HEK293T (cell line): Measurements from ENCODE around the gene MID2.
"Not testable (repeated sequence)": the region's sequence is repeated elsewhere in the genome, so short reads cannot be mapped to it uniquely, and the experiment has no call there.

Source experiments
- CTCF ChIA-PET: fragments of 350-600 bp; formaldehyde crosslinking; extraction: SDS; loops from one replicate; lab custom pipeline; 2021; ENCODE audit warnings: antibody characterized with exemption, inconsistent platforms; lab: Yijun Ruan, JAX
- POLR2A ChIA-PET: fragments of 350-600 bp; formaldehyde crosslinking; extraction: SDS; loops from one replicate; lab custom pipeline; 2020; ENCODE audit warnings: antibody characterized with exemption, inconsistent platforms; lab: Yijun Ruan, JAX
- DNase-seq: peaks from one replicate; pipeline ENCODE4 v3.0.0; 2012; ENCODE audit warnings: mixed read lengths; ENCODE audit errors: extremely low spot score
- ARNT ChIP-seq: fragments of 450-650 bp; IDR thresholded peaks from 2 replicates; pipeline ENCODE4 v1.6.1; 2017; ENCODE audit warnings: mild to moderate bottlenecking
- BHLHE40 ChIP-seq: fragments of 450-650 bp; IDR thresholded peaks from 2 replicates; pipeline ENCODE4 v1.6.1; 2016; ENCODE audit warnings: mild to moderate bottlenecking, moderate library complexity, borderline replicate concordance
- CTBP1 ChIP-seq: fragments of 450-650 bp; IDR thresholded peaks from 2 replicates; pipeline ENCODE4 v1.6.1; 2016; ENCODE audit warnings: borderline replicate concordance
- ELF4 ChIP-seq: fragments of 450-650 bp; IDR thresholded peaks from 2 replicates; pipeline ENCODE4 v1.6.1; 2017; ENCODE audit warnings: antibody characterized with exemption
- FOXA1 ChIP-seq: fragments of 450-650 bp; IDR thresholded peaks from 2 replicates; pipeline ENCODE4 v1.6.1; 2016; ENCODE audit warnings: mild to moderate bottlenecking
- FOXK2 ChIP-seq: fragments of 450-650 bp; IDR thresholded peaks from 2 replicates; pipeline ENCODE4 v1.6.1; 2016; ENCODE audit warnings: mild to moderate bottlenecking
- FOXM1 ChIP-seq: fragments of 450-650 bp; IDR thresholded peaks from 2 replicates; pipeline ENCODE4 v1.6.1; 2017; ENCODE audit warnings: mild to moderate bottlenecking, borderline replicate concordance
- HDGF ChIP-seq: fragments of 450-650 bp; IDR thresholded peaks from 2 replicates; pipeline ENCODE4 v1.6.1; 2017; ENCODE audit warnings: antibody characterized with exemption, borderline replicate concordance
- L3MBTL2 ChIP-seq: fragments of 450-650 bp; conservative IDR thresholded peaks from 2 replicates; pipeline ENCODE4 v1.6.1; 2016; ENCODE audit warnings: mild to moderate bottlenecking
- LEF1 ChIP-seq: fragments of 450-650 bp; IDR thresholded peaks from 2 replicates; pipeline ENCODE4 v1.6.1; 2017; ENCODE audit warnings: mild to moderate bottlenecking, borderline replicate concordance
- NFRKB ChIP-seq: fragments of 450-650 bp; IDR thresholded peaks from 2 replicates; pipeline ENCODE4 v1.6.1; 2016; ENCODE audit warnings: mild to moderate bottlenecking, moderate library complexity
- PKNOX1 ChIP-seq: fragments of 450-650 bp; IDR thresholded peaks from 2 replicates; pipeline ENCODE4 v1.6.1; 2016
- SP1 ChIP-seq: fragments of 450-650 bp; IDR thresholded peaks from 2 replicates; pipeline ENCODE4 v1.6.1; 2017
- SUZ12 ChIP-seq: fragments of 450-650 bp; IDR thresholded peaks from 2 replicates; pipeline ENCODE4 v1.6.1; 2016; ENCODE audit warnings: mild to moderate bottlenecking
- TARDBP ChIP-seq: fragments of 450-650 bp; IDR thresholded peaks from 2 replicates; pipeline ENCODE4 v1.6.1; 2016
- ZNF384 ChIP-seq: fragments of 450-650 bp; IDR thresholded peaks from 2 replicates; pipeline ENCODE4 v1.6.1; 2016

Gene MID2

DNA sequence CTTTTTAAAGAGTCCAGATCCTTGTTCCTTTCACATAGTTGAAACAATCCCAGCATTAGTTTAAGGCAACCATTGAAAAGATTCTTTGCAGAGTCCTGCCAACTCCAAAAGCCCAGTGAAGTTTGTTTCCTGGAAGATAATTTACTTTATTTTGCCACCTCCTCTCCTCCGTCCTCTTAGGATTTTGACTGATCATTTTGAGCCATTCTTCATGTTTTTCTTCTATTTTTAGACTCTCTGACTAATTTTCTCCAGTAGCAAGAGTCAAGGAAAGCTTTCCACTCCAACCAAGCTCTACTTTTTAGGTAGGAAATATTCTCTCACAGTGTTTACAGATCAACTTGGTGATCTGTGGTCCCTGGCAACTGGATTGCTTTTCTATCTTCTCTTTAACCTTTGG is 37.8 kb upstream of the MID2 start:
- ChIA-PET POLR2A (no interaction called here), CTCF (interaction anchor here (1.4 kb wide), 1 partner anchor 10 kb away, joined by 3 read pairs; the partner anchor contains the start of gene NCBP2L)
- TF ChIP-seq TARDBP (no peak), FOXM1 (no peak)
- no peak for DNase-seq

DNA sequence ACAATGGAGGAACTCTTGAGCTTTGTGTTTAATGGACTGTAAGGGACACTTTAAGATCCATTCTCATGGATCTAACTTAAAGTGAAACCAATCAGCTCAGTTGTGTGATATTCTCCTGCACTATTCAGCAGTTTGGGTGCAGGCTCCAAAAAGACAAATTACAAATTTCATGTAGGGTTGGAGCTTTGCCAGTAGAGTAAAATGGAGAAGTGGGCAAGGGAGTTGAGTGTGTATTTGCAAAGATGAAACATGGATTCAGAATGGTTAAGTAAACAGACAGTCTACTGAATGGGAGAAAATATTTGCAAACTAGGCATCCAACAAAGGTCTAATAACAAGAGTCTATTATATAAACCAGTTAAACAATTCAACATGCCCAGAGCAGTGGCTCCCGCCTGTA is 21.2 kb upstream of the MID2 start:
- POLR2A ChIA-PET, result interaction anchor here (1.1 kb wide), 1 partner anchor 132 kb away, joined by 3 read pairs; no protein-coding TSS in a partner anchor
- TF ChIP-seq LEF1, result no peak
- DNase-seq, result no peak
- CTCF ChIA-PET, result no interaction called here

DNA sequence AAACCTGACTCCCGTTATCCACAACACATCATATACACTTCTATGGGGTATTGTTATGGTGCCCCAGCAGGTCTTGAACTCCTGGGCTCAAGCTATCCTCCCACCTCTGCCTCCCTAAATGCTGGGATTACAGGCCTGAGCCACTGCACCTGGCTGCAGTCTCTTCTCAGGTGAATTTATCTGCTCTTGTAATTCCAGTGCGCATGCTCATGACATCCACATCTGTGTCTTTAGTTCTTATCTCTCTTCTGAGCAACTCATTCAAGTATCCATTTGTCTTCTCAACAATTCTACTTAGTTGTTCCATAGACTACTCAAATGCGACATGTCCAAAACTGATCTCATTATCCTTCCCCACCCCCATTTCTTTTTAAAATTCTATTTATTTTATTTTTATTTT is 20.5 kb upstream of the MID2 start:
- TF ChIP-seq SUZ12 (no peak), TARDBP (no peak), PKNOX1 (no peak), CTBP1 (no peak), FOXA1 (no peak), ARNT (no peak), NFRKB (no peak)
- CTCF ChIA-PET, result no interaction called here
- no peak for DNase-seq
- POLR2A ChIA-PET, result no interaction called here

- CTCF ChIA-PET, result interaction anchor here (0.6 kb wide), 1 partner anchor 29 kb away, joined by 3 read pairs; no protein-coding TSS in a partner anchor
- POLR2A ChIA-PET, result interaction anchor here (0.6 kb wide), 1 partner anchor 100 kb away, joined by 3 read pairs; no protein-coding TSS in a partner anchor
- DNase-seq, result not testable (repeated sequence)
Observed at GRCh38 chrX:107810053-107810452, 15.6 kb upstream of the MID2 start.

GRCh38 chrX:107818900-107819521 is 6.7 kb upstream of the MID2 start:
- TF ChIP-seq SP1 (no peak), FOXA1 (no peak), TARDBP (no peak), FOXK2 (no peak), BHLHE40 (no peak), L3MBTL2 (no peak), SUZ12 (no peak), FOXM1 (no peak), ZNF384 (no peak), HDGF (no peak), NFRKB (no peak), CTBP1 (no peak), ELF4 (no peak), LEF1 (no peak), ARNT (no peak)
- ChIA-PET CTCF (no interaction called here), POLR2A (no interaction called here)
- DNase-seq, result no peak

GRCh38 chrX:107823042-107823441 is 2.6 kb upstream of the MID2 start:
- POLR2A ChIA-PET, result no interaction called here
- TF ChIP-seq HDGF (no peak), ZNF384 (no peak), NFRKB (no peak), L3MBTL2 (no peak), ELF4 (no peak), CTBP1 (no peak), TARDBP (no peak)
- DNase-seq, result no peak
- CTCF ChIA-PET, result no interaction called here

- ChIA-PET POLR2A (no interaction called here), CTCF (no interaction called here)
- DNase-seq, result no peak
- no peak for TF ChIP-seq HDGF
- no peak for TF ChIP-seq FOXK2
- no peak for TF ChIP-seq FOXM1
- no peak for TF ChIP-seq SP1
- TF ChIP-seq NFRKB, result no peak
- no peak for TF ChIP-seq LEF1
- no peak for TF ChIP-seq SUZ12
- TF ChIP-seq BHLHE40, result no peak
- TF ChIP-seq ELF4, result no peak
Observed at GRCh38 chrX:107823456-107823855, 2.2 kb upstream of the MID2 start.

DNA sequence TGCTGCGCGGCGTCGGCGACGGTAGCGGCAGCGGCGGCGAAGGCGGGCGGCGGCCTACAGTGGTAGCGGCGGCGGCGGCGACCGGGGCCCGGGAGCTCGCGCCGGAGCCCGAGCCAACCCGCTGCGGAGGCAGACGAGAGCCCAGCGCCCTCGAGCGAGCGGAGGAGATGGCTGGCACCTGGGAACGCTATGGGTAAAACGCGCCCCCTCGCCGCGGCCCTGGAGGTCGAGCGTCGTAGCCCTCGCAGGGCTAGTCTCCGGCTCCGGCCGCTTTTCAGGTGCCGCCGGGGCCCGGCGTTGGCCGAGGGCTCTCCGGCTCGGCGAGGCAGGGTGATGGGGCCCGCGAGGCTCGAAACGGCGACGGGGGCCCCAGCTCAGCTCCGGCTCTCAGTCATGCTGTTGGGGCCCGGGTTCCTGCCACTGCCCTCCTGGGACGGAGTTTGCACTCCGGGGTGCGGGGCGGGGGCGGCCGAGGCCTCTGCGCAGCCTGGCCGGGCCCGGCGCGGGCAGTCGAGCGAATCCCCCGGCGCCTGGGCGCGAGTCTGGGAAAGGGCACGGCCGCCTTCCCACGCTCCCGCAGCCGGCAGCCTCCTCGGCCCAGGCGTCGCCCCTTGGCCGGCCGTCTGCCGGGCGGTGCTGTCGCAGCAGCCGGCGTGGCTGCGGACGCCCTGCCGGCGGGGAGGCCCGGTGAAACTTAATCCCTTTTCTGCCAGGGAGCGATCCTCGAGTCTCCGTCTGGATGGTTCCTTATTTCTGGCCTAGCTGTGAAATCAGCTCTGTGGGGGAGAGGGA is 768 bp downstream of the MID2 start:
- peak; percentile 80 for DNase-seq
- ChIA-PET POLR2A (interaction anchor here (0.7 to 1.4 kb wide), 3 partner anchors 12 to 51 kb away, joined by 3 to 4 read pairs (median 3); partner anchors contain the start of genes NCBP2L and TSC22D3), CTCF (interaction anchor here (1.1 kb wide), 1 partner anchor 24 kb away, joined by 3 read pairs; no protein-coding TSS in a partner anchor)
- peak; percentile 65; the same call in 1 of the 2 replicates for TF ChIP-seq LEF1
- no peak for TF ChIP-seq PKNOX1
